NOMO-1 treated with DMSO at 0.1 percent for 48 hours (cell line): ENCODE results near the gene ISCU.
"Not testable (repeated sequence)": the region's sequence is repeated elsewhere in the genome, so short reads cannot be mapped to it uniquely, and the experiment has no call there.

ENCODE experiments used
- DNase-seq: peaks from one replicate; lab custom pipeline; 2025; ENCODE audit not compliant: unreplicated experiment; lab: John Stamatoyannopoulos, UW

ISCU gene

DNA sequence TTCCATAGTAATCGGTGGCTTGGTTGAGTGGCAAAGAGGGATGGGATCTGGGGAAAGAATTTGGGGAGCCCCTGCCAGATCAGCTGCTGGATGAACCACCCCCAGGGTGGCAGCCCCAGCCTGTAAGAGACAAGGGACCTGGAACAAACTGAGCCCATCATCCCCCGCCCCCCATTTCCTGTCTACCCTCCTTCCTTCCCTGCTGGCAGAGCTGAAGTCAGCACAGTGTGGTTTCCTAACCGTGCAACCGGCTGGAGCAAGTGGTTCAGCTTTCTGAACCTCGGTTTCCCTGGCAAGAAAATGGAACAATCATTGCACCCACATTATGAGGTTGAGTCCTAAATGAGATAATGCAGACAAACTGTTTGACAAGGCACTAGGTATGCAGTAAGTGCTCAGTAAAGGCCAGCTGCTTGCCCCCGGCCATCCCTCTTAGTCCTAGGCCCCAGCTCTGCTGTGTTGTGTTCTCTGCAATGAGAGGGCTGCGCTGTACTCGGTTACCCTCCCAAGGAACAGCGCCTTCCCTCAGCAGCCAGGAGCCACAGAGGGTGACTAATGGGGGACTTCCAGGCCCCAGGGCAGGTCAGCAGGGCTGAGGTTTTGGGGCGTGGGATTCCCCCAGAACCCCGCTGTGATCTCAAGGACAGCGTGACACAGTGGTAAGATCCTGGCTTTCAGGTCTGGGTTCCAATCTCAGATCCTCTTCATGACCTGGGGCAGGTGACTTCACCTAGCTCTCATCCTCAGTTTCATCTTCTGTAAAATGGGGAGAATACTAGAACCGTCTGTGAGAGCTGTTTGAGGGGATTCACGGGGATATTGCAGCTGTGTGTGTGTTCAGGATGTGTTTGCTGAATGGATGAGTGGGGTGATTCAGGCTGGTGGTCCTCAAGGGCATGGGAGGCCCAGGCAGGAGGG, 54.8 kb downstream of the ISCU start:
- no peak for DNase-seq

DNA sequence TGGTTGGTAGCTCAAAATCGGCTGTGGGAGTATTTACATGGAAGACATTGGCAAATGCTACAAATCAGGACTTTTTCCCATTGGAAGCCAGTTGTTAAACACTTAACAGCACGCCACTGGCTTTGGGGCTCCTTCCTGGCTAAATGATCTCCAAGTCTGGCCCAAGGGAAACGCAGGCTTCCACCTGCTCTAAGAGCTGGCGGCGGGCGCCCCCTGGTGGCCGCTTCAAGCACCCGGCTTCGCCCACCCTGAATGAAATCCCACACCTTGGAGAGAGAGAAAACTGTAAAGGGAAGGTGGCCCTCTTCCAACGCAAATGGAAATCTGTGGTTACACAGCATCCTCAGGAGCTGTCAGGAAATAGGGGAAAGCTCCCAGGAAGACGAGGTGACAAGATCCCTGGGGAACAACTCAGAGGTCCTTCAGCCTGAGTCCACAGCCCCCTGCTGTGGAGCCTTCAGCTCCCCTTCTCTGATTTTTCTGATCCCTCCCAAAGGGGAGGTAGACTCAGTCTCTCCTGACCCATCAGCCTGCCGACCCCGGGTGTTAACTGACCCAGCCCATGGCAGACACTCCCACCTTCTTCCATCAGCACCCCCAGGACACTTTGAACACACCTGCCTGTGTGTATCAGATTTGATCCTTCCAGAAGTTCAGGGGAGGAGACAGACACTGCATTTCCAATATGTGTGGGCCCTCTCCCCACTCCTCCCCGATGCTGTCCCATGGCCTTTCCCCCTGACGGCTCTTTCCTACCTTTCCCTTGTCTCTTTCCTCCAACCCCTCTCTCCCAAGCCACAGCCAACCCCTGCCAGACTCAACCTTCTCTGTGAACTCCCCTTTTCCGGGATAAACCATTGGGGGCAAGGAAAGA, 55.9 kb downstream of the ISCU start:
- peak; percentile 36 for DNase-seq

DNA sequence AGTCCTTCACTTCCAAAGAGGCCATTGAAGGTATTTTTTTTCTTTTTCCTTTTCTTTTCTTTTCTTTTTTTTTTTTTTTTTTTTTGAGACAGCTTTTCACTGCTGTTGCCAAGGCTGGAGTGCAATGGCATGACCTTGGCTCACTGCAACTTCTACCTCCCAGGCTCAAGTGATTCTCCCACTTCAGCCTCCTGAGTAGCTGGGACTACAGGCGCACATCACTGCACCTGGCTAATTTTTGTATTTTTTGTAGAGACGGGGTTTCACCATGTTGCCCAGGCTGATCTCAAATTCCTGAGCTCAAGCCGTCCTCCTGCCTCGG, 56.5 kb downstream of the ISCU start:
- DNase-seq: not testable (repeated sequence)
